Fibroblast of mammary gland (primary cell): ENCODE data around the gene NCOA1.

Experiments used
- DNase-seq: peaks from one replicate; pipeline ENCODE4 v3.0.0-alpha.2; 2010; ENCODE audit warnings: low read depth
- H3K4me3 ChIP-seq: 2 replicates; pipeline ENCODE4 v1.5.1; 2011; ENCODE audit warnings: low read depth, mild to moderate bottlenecking, low read length, moderate library complexity; ENCODE audit not compliant: control insufficient read depth
- CTCF ChIP-seq: conservative IDR thresholded peaks from 2 replicates; pipeline ENCODE4 v1.5.1; 2011; ENCODE audit warnings: low read depth, low read length, inconsistent platforms; ENCODE audit not compliant: control insufficient read depth, insufficient read depth

Gene NCOA1

DNA sequence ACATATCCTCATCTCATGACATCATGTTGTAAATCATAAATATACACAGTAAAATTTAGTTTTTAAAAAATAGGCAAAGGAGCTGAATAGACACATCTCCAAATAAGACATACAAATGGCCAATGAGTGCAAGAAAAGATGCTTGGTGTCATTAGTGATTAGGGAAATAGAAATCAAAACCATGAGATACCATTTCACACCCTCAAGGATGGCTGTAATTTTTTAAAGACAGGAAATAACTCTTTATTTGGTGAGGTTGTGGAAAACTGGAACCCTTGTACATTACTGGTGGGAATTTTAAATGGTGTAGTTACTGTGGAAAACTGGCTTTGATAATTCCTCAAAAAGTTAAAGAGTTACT, 160.6 kb downstream of the NCOA1 start:
- DNase-seq: no peak
- no peak for TF ChIP-seq CTCF
- H3K4me3 ChIP-seq: no peak overlapping the region

DNA sequence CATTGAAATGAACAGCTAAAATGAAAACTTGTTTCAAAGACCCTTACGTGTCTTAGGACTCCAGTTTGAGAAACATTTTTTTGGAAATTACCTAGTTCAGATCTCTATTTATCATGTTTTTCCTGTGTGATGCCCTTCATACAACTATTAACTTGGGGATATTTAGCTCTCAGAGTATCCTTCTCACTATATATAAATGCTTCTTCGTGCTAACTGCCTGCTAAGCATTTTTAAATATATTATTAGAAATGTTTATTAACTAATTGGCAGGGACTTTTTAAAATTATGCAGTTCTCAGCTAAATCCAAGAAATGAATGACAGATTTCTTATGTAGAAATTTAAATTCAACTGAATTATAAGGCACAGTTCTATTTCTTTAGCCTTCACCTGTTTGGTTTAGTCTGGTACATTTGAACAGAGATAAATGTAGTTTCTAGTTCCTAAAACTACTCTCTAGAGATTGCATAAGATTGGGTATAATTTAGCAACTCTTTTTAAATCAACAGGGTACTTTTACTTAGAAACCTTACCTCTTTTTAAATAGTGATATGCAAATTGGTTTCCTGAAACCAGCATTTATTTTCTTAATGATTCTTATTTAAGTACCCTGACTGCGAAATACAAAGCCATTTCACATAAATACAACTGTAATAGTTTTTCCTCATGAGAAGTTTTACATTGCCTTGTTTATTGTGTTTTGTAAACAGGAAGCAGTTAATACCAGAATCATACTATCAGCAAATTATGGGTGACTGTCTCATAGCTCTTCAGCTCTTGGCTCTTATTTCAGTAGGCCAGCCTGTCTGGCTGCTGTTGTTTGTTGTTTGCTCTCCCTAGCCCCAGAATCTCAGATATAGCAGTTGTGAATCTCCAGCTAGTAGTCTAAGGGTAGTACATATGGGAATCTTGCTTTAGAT, 161.5 kb downstream of the NCOA1 start:
- no peak for TF ChIP-seq CTCF
- no peak for DNase-seq
- no peak overlapping the region for H3K4me3 ChIP-seq

DNA sequence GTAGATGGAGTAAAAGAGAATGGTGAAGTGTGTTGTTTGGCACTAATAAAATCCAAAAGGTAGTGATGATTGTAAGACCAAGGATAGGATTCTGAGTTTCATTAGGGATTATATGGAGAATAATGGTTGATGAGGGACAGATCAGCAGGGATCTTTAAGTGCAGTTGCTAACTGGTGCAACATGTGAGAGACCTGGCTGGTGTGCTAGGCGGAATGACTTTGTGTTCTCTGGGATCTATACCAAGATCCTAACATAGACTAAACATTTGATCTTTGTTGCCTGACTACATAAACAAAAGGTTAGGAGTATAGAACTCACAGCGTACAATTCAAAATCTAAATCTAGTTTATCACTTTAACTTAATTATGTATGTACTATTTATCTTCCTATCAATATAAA, 166.8 kb downstream of the NCOA1 start:
- no peak for TF ChIP-seq CTCF
- no peak overlapping the region for H3K4me3 ChIP-seq
- no peak for DNase-seq

DNA sequence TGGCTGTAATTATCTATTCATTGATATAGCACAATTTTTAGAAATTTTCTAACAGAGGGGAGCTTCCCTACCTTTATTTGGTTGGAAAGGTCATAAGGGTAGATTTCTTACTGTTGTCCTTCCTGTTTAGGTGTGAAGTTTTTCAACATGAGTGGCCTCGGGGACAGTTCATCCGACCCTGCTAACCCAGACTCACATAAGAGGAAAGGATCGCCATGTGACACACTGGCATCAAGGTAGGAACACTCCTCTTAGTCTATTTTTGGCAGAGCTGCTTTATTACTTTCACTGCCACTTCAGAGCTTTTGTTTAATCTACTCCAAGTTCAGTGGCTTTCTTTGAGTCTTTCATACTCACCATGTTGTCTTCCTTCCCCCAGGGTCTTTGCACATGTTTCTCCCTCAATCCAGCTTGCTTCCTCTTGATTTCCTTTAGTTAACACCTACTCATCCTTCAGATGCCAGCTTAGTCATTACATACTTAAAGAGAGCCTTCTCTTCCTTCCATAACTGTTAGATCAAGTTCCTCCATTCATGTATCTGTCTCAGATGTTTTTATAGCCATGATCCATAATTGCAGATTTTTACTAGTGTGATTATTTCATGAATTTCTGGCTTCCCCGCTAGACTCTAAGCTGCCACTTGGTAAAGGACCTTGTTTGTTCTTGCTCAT, 167.6 kb downstream of the NCOA1 start:
- H3K4me3 ChIP-seq: no peak overlapping the region
- TF ChIP-seq CTCF: no peak
- no peak for DNase-seq

GRCh38 chr2:24659862-24660261, 168.8 kb downstream of the NCOA1 start:
- no peak overlapping the region for H3K4me3 ChIP-seq
- DNase-seq: no peak
- TF ChIP-seq CTCF: no peak

GRCh38 chr2:24667542-24667941, 176.5 kb downstream of the NCOA1 start:
- TF ChIP-seq CTCF: no peak
- H3K4me3 ChIP-seq: no peak overlapping the region
- DNase-seq: no peak
